Tongue (tissue), 2 donors: ENCODE data around the gene SLC30A9. TPM values are rescaled to one million over a fixed set of nuclear protein-coding genes. Genes with fewer than 3 reads are reported as not detected.
A peak's percentile ranks its signal among the peaks of the same experiment; 100 is the strongest.

Experiments
- DNase-seq: peaks from one replicate; pipeline ENCODE4 v3.0.0-alpha.2; 2015
- total RNA-seq: library from RNA; depleted of rRNA; stranded (reverse); fragments of >200 nt; gene quantifications from one replicate; pipeline ENCODE4 v1.2.3, GENCODE V29; 2014

Gene SLC30A9
- total RNA-seq, 1 donor from 2014 or later, result 82.2 TPM

GRCh38 chr4:42008011-42008786, 17.9 kb downstream of the SLC30A9 start:
- no peak for DNase-seq

- no peak for DNase-seq
These were observed 25.1 kb downstream of the SLC30A9 start for GRCh38 chr4:42015438-42015837.

- DNase-seq, result no peak
These were observed 28.1 kb downstream of the SLC30A9 start for GRCh38 chr4:42018451-42018850.

- no peak for DNase-seq
These were observed 58.1 kb downstream of the SLC30A9 start for GRCh38 chr4:42048394-42048793.

- peak; percentile 3 for DNase-seq
These were observed 60.4 kb downstream of the SLC30A9 start for GRCh38 chr4:42050516-42051249.

- DNase-seq, result no peak
These were observed 76.1 kb downstream of the SLC30A9 start for GRCh38 chr4:42066402-42066801.

GRCh38 chr4:42067264-42067663, 76.9 kb downstream of the SLC30A9 start:
- no peak for DNase-seq

- no peak for DNase-seq
These were observed 80.1 kb downstream of the SLC30A9 start for GRCh38 chr4:42070463-42070862.

GRCh38 chr4:42074294-42074693, 84.0 kb downstream of the SLC30A9 start:
- DNase-seq, result no peak

- no peak for DNase-seq
These were observed 88.0 kb downstream of the SLC30A9 start for GRCh38 chr4:42078184-42078801.

GRCh38 chr4:42080306-42080705, 90.0 kb downstream of the SLC30A9 start:
- DNase-seq, result no peak

- no peak for DNase-seq
These were observed 93.5 kb downstream of the SLC30A9 start for GRCh38 chr4:42083816-42084215.

GRCh38 chr4:42088386-42088785, 98.1 kb downstream of the SLC30A9 start:
- DNase-seq, result no peak

GRCh38 chr4:42101446-42101975, 111.2 kb downstream of the SLC30A9 start:
- no peak for DNase-seq

- DNase-seq, result no peak
These were observed 114.2 kb downstream of the SLC30A9 start for GRCh38 chr4:42104521-42104920.

GRCh38 chr4:42112846-42113245, 122.5 kb downstream of the SLC30A9 start:
- peak; percentile 41 for DNase-seq

GRCh38 chr4:42119886-42120285, 129.6 kb downstream of the SLC30A9 start:
- no peak for DNase-seq

- no peak for DNase-seq
These were observed 131.9 kb downstream of the SLC30A9 start for GRCh38 chr4:42122237-42122636.

- DNase-seq, result no peak
These were observed 132.8 kb downstream of the SLC30A9 start for GRCh38 chr4:42123071-42123644.

GRCh38 chr4:42132099-42132498, 141.8 kb downstream of the SLC30A9 start:
- no peak for DNase-seq

GRCh38 chr4:42133006-42133405, 142.7 kb downstream of the SLC30A9 start:
- no peak for DNase-seq

GRCh38 chr4:42136371-42136770, 146.0 kb downstream of the SLC30A9 start:
- DNase-seq, result no peak
